Activated naive CD4-positive, alpha-beta T cell treated with anti-CD3 and anti-CD28 coated beads, Interleukin-2, amount 10 ng/mL, durations not matched to agents 7 days and 5 days (primary cell): Measurements from ENCODE around the gene EVI5L.

Experiments
- CTCF ChIA-PET: fragments of 350-600 bp; sonication (Branson Sonifier 250); formaldehyde crosslinking; loops from one replicate; lab custom pipeline; 2021; ENCODE audit warnings: antibody characterized with exemption; lab: Charles Lee
- DNase-seq: peaks from one replicate; pipeline ENCODE4 v3.0.0-alpha.2; 2020
- H3K27ac Mint-ChIP-seq: one replicate; pipeline ENCODE4 v1.8.0; 2021; ENCODE audit warnings: mild to moderate bottlenecking, moderate library complexity, mixed read lengths
- H3K27me3 Mint-ChIP-seq: one replicate; pipeline ENCODE4 v1.8.0; 2021; ENCODE audit warnings: mild to moderate bottlenecking, mixed read lengths
- H3K36me3 Mint-ChIP-seq: one replicate; pipeline ENCODE4 v1.8.0; 2021; ENCODE audit warnings: mixed read lengths
- H3K4me1 Mint-ChIP-seq: one replicate; pipeline ENCODE4 v1.8.0; 2021; ENCODE audit warnings: mixed read lengths
- H3K4me3 Mint-ChIP-seq: one replicate; pipeline ENCODE4 v1.8.0; 2021; ENCODE audit warnings: mild to moderate bottlenecking, moderate library complexity, mixed read lengths
- H3K9me3 Mint-ChIP-seq: one replicate; pipeline ENCODE4 v1.8.0; 2021; ENCODE audit warnings: mixed read lengths

Gene EVI5L

GRCh38 chr19:7904074-7905020, 74.3 kb downstream of the EVI5L start:
- Mint-ChIP-seq H3K4me1 (peaks cover 38% of the 10 kb centered on the region), H3K27ac (peak overlapping the region; percentile 92), H3K27me3 (peaks cover 15% of the 10 kb centered on the region), H3K9me3 (no peaks in the 10 kb centered on the region), H3K36me3 (peaks cover 9% of the 10 kb centered on the region), H3K4me3 (peak overlapping the region; percentile 85)
- peak; percentile 77 for DNase-seq
- CTCF ChIA-PET, result interaction anchor here (0.9 to 2.0 kb wide), 5 partner anchors 16 to 42 kb away, joined by 3 to 9 read pairs (median 7); partner anchors contain the start of genes SNAPC2 and TIMM44

- Mint-ChIP-seq H3K36me3 (peaks cover 9% of the 10 kb centered on the region), H3K27ac (peak overlapping the region; percentile 92), H3K4me1 (peaks cover 38% of the 10 kb centered on the region), H3K27me3 (peaks cover 15% of the 10 kb centered on the region), H3K4me3 (peak overlapping the region; percentile 85), H3K9me3 (no peaks in the 10 kb centered on the region)
- CTCF ChIA-PET, result no interaction called here
- DNase-seq, result no peak
These were observed 75.2 kb downstream of the EVI5L start for GRCh38 chr19:7905268-7905667.

DNA sequence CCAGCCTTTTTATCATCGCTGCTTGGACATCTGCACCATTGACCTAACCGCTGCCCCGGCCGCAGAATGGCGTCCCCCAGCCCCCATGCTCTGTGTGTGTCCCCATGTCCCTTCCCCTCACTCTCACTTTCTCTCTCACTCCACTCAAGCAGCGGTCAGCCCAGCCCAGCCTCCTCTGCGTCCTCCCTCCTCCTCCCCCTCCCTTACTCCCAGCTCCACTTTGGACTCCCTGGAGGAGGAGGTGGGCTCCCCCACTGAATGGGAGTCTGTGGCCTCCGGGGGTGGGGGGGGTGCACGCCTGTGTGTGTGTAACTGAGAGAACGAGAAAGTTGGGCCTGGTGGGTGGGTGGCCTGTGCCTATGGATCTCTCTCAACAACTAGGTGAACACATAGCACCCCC, 75.8 kb downstream of the EVI5L start:
- H3K27me3 Mint-ChIP-seq, result peaks cover 10% of the 10 kb centered on the region
- no peak for DNase-seq
- CTCF ChIA-PET, result no interaction called here
- peaks cover 13% of the 10 kb centered on the region for H3K36me3 Mint-ChIP-seq
- H3K4me3 Mint-ChIP-seq, result peak overlapping the region; percentile 73
- H3K4me1 Mint-ChIP-seq, result peaks cover 38% of the 10 kb centered on the region
- peak overlapping the region; percentile 71 for H3K27ac Mint-ChIP-seq
- H3K9me3 Mint-ChIP-seq, result no peaks in the 10 kb centered on the region

DNA sequence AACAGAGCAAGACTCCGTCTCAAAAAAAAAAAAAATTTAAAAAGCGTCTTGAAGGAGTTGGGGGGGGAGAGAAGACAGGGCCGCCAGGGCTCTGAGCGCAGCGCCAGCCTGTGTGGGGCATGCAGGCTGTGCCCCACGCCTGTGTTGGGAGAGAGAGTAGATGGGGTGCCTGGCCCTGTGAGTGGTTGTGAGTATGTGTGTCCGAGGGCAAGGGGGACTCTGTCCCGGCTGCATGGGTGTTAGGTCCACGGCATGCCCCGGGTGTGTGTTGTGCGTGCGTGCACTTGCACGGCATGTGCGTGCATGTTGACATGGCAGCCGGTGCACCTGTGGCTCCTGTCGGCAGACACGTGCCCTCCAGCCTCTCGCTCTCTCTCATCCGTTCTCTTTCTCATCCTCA, 77.1 kb downstream of the EVI5L start:
- Mint-ChIP-seq H3K4me3 (no peak overlapping the region), H3K27ac (no peak overlapping the region)

DNA sequence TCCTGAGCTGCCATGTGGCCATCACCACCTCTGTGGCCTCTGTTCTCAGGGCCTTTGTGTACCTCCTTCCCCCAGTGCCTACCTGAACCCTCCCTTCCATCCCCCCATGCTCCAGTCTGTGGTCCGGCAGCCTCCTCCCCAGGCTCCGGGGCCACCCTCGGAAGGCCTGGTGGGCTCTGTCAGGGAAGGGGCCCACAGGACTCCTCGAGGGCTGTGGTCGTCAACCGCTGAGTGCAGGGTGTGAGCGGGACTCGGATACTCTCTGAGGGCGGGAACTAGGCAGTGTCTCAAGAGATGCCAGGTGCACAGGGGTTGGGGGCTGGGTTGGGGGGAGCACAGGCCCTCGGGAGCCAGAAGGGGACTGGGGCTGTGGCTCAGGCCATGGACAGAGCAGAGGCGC, 77.5 kb downstream of the EVI5L start:
- peaks cover 7% of the 10 kb centered on the region for H3K27me3 Mint-ChIP-seq
- DNase-seq, result no peak
- H3K4me1 Mint-ChIP-seq, result peaks cover 32% of the 10 kb centered on the region
- no peak overlapping the region for H3K4me3 Mint-ChIP-seq
- H3K9me3 Mint-ChIP-seq, result no peaks in the 10 kb centered on the region
- CTCF ChIA-PET, result no interaction called here
- no peak overlapping the region for H3K27ac Mint-ChIP-seq
- H3K36me3 Mint-ChIP-seq, result peaks cover 20% of the 10 kb centered on the region

More for the DNA sequence above, 77.1 kb downstream of the EVI5L start:
- CTCF ChIA-PET, result no interaction called here
- Mint-ChIP-seq H3K9me3 (no peaks in the 10 kb centered on the region), H3K27me3 (peaks cover 8% of the 10 kb centered on the region), H3K4me1 (peaks cover 33% of the 10 kb centered on the region), H3K36me3 (peaks cover 20% of the 10 kb centered on the region)
- no peak for DNase-seq

- Mint-ChIP-seq H3K27ac (no peak overlapping the region), H3K4me3 (no peak overlapping the region)
- CTCF ChIA-PET, result interaction anchor here (0.8 kb wide), 1 partner anchor 10 kb away, joined by 3 read pairs; no protein-coding TSS in a partner anchor
These were observed 78.2 kb downstream of the EVI5L start for GRCh38 chr19:7908078-7908699.

GRCh38 chr19:7908742-7909461, 78.9 kb downstream of the EVI5L start:
- CTCF ChIA-PET, result interaction anchor here (0.8 to 1.1 kb wide), 2 partner anchors 9 to 39 kb away, joined by 3 read pairs; no protein-coding TSS in a partner anchor
- no peaks in the 10 kb centered on the region for H3K9me3 Mint-ChIP-seq
- H3K4me1 Mint-ChIP-seq, result peaks cover 22% of the 10 kb centered on the region
- H3K27ac Mint-ChIP-seq, result no peak overlapping the region
- H3K27me3 Mint-ChIP-seq, result peaks cover 4% of the 10 kb centered on the region
- no peak overlapping the region for H3K4me3 Mint-ChIP-seq
- no peak for DNase-seq
- H3K36me3 Mint-ChIP-seq, result peaks cover 26% of the 10 kb centered on the region

More at GRCh38 chr19:7908078-7908699, 78.2 kb downstream of the EVI5L start:
- H3K36me3 Mint-ChIP-seq, result peaks cover 24% of the 10 kb centered on the region
- H3K4me1 Mint-ChIP-seq, result peaks cover 26% of the 10 kb centered on the region
- H3K9me3 Mint-ChIP-seq, result no peaks in the 10 kb centered on the region
- DNase-seq, result no peak
- peaks cover 7% of the 10 kb centered on the region for H3K27me3 Mint-ChIP-seq

DNA sequence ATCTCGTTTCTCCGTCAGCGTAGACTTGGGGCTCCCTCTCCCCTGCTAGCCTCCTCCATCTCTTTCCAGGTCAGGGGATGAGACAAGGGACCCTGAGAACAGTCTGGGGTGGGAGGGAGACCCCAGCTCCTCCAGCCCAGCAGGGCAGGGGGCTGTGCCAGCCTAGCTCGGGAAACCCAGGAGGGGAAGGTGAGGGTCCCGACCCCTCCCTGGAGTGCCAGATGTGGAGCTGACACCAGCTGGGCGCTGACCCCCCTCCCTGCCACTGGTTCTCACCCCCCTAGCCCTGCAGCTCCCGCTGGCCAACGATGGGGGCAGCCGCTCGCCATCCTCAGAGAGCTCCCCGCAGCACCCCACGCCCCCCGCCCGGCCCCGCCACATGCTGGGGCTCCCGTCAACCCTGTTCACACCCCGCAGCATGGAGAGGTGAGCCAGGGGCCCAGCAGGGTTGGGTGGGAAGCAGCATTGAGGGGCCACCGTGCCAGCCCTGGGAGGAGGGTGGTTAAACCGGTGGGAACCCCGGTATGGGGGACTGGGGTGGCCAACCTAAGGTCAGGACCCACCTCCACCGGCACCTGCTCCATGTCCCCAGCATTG, 79.6 kb downstream of the EVI5L start:
- CTCF ChIA-PET, result interaction anchor here (1.1 kb wide), 1 partner anchor 40 kb away, joined by 3 read pairs; no protein-coding TSS in a partner anchor
- no peaks in the 10 kb centered on the region for H3K9me3 Mint-ChIP-seq
- peaks cover 8% of the 10 kb centered on the region for H3K27me3 Mint-ChIP-seq
- H3K36me3 Mint-ChIP-seq, result peaks cover 26% of the 10 kb centered on the region
- H3K4me3 Mint-ChIP-seq, result no peak overlapping the region
- peaks cover 21% of the 10 kb centered on the region for H3K4me1 Mint-ChIP-seq
- DNase-seq, result no peak
- no peak overlapping the region for H3K27ac Mint-ChIP-seq

GRCh38 chr19:7910321-7911161, 80.5 kb downstream of the EVI5L start:
- Mint-ChIP-seq H3K27me3 (peaks cover 18% of the 10 kb centered on the region), H3K4me1 (peaks cover 13% of the 10 kb centered on the region), H3K27ac (no peak overlapping the region), H3K4me3 (no peak overlapping the region), H3K36me3 (peaks cover 20% of the 10 kb centered on the region), H3K9me3 (no peaks in the 10 kb centered on the region)
- CTCF ChIA-PET, result no interaction called here
- DNase-seq, result no peak

- Mint-ChIP-seq H3K27ac (no peak overlapping the region), H3K27me3 (peaks cover 29% of the 10 kb centered on the region), H3K9me3 (no peaks in the 10 kb centered on the region), H3K4me3 (no peak overlapping the region), H3K36me3 (peaks cover 17% of the 10 kb centered on the region), H3K4me1 (peaks cover 12% of the 10 kb centered on the region)
- CTCF ChIA-PET, result no interaction called here
- DNase-seq, result no peak
These were observed 81.6 kb downstream of the EVI5L start for GRCh38 chr19:7911508-7912143.

DNA sequence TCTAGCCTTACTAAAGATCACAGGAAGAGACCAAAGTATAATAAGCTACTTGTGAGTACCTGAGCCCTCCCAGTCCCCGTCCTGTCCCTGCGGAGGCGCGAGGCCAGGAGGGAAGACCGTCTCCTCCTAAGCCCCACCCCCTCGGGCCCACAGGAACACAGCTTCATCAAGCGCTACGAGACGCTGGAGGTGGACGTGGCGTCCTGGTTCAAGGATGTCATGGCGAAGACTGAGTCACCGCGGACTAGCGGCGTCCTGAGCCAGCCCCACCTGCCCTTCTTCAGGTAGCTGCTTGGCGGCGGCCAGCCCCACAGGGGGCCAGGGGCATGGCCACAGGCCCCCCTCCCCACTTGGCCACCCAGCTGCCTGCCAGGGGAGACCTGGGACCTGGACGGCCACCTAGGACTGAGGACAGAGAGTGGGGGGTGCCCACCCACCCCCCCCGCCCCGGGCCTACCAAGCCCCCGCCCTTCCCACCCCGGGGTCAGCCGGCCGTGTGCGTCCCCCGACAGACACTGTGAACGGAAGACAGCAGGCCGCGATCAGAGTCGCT, 82.2 kb downstream of the EVI5L start:
- Mint-ChIP-seq H3K4me3 (no peak overlapping the region), H3K27me3 (peaks cover 35% of the 10 kb centered on the region)
- CTCF ChIA-PET, result no interaction called here

DNA sequence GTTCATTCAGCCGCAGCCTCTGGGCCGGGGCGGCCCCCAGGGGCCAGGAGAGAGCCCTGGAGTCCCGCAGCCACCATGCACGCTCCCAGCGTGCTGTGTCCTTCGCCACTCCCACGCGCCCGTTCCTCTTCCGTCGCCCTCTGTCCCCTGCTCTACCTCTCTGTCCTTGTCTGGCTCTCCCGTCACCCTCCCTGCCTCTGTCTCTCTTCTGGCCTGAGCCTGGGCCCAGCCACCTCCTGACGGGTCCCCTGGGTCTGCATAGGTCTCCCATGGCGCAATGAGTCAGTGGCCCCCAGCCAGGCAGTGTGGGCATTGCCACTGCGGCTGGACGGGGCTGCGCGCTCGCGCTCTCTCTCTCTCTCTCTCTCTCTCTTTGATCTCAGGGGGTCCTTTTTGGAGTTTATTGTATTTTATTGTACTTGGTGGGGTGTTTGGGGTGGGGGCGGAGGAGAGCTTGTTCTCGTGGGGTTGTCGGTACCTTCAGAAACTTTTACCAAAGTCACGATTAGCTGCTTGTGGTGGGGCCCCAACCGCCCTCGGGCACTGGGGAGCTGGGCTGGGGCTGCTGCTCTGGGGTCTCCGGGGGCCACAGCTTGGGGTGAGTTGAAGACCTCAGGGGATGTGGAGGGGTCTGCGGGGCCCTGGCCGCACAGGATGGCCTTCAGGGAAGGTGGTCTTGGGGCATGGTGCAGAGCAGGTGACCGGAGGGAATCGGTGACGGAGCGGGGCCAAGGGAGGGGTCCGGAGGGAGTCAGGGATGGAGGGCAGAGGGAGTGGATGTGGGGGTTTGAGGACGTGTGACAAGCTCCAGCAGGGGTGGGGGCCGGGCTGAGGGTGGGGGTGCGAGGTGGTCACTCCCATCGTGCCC, 82.9 kb downstream of the EVI5L start:
- CTCF ChIA-PET, result no interaction called here
- Mint-ChIP-seq H3K27me3 (peaks cover 42% of the 10 kb centered on the region), H3K9me3 (no peaks in the 10 kb centered on the region), H3K27ac (peak overlapping the region; percentile 46), H3K4me3 (no peak overlapping the region), H3K36me3 (peaks cover 17% of the 10 kb centered on the region), H3K4me1 (peaks cover 15% of the 10 kb centered on the region)
- DNase-seq, result no peak

More for the DNA sequence above, 82.2 kb downstream of the EVI5L start:
- Mint-ChIP-seq H3K27ac (no peak overlapping the region), H3K9me3 (no peaks in the 10 kb centered on the region), H3K36me3 (peaks cover 17% of the 10 kb centered on the region), H3K4me1 (peaks cover 14% of the 10 kb centered on the region)
- no peak for DNase-seq
